NCI-H146 (cell line): Measurements from ENCODE around the gene LKAAEAR1.
A peak's percentile ranks its signal among the peaks of the same experiment; 100 is the strongest.

Experiments used
- DNase-seq: peaks from one replicate; lab custom pipeline; 2025; lab: John Stamatoyannopoulos, UW

LKAAEAR1 gene

DNA sequence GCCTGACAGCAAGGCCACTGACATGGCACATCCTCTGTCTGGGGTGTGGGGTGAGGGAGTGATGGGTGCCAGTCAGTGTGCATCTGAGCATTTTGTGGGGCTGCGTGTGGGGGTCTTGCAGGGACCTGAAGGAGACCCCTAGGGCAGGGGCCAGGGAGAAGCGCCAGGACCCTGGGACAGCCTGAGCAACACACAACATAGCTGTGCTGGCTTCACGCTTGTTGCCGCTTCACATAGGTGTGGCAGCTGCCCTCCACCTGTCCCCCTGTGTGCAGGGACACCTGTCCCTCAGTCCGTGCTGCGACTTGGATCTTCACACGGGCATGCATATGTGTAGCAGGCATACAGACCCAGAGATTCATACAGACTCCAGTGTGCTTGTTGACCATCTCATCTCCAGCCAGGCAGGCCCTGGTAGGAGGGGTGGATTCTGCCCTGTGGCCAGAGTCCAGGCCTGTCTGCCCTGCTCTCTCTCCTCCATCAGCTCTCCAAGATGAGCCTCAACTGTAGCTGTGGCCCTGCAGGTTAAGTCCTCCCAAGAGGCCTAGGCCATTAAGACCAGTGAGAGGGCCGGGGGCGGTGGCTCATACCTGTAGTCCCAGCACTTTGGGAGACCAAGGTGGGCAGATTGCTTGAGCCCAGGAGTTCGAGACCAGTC, 26.3 kb upstream of the LKAAEAR1 start:
- DNase-seq, result no peak

DNA sequence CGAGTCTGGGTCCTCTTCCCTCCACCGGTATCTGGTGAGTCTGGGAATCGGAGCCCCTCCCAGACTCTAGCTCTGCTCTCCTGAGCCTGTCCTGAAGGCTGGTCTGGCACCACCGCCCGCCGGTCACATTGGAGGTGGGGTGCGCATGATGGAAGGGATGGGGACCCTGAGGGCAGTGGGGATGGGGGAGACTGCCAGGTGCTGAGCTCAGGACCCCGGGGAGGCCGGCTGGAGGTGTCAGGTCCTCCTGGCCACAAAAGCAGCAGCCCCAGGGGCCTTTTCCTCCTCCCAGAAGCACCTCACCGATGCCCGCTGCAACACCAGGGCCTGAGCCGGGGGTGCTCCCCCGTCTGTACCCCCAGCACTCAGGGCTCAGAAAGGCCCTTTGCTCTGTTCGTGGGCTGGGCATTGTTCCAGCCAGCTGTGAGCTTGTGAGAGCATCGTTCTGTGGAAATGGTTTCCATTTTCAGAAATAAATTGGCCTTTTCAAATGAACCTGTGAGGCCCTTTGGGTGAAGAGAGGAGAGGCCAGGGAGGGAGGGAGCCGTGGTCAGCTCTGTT, 25.7 kb upstream of the LKAAEAR1 start:
- DNase-seq, result no peak

GRCh38 chr20:64108731-64109681, 24.8 kb upstream of the LKAAEAR1 start:
- no peak for DNase-seq

GRCh38 chr20:64107736-64108457, 23.7 kb upstream of the LKAAEAR1 start:
- DNase-seq, result no peak

- DNase-seq, result no peak
Measured at GRCh38 chr20:64106981-64107735, 23.0 kb upstream of the LKAAEAR1 start, which contains the start of gene NPBWR2. Gene NPBWR2 (minus strand): TSS chr20:64107565. CDS start chr20:64106831, 734 bp downstream.

DNA sequence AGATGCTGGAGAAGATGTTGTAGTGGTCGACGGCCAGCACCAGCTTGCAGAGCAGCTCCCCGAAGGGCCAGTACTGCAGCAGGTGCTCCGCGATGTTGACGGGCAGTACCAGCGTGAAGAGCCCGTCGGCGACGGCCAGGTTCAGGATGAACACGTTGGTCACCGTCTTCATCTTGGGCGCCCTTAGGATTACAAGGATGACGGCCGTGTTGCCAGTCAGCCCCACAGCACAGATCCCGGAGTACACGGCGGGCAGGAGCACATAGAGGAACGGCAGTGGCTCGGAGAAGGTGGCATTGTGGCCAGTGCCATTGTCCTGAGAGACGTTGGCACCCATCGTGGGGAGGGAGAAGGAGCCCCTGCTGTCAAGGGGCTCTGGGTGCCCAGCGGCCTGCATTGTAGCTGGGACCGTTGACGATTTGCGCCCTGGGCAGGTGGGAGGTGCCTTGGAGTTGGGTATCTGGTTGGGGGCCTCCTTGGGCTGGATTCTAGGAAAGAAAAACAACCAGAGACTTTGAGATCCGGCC, 22.3 kb upstream of the LKAAEAR1 start:
- DNase-seq, result no peak

DNA sequence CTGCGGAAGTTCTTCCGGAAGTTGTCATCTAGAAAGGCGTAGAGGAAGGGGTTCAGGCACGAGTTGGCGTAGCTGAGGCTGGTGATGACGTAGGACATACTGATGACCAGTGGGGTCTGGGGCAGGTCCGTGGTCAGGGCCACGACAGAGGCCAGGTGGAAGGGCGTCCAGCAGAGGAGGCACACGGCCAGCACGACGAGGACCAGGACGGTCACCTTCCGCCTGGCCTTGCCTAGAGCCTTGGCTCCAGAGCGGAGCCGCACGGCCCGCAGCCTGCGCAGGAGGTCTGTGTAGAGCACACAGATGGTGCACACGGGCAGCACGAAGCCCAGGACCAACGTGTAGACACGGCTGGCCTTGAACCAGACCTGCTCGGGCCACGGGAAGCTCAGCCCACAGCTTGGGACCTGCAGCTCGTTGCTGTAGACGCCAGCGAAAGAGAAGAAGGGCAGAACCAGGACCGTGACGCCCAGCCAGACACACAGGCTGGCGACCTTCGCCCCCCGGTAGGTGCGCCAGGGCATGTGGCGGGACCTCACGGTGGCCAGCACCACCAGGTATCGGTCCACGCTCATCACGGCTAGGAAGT, 21.7 kb upstream of the LKAAEAR1 start:
- DNase-seq, result no peak

GRCh38 chr20:64104667-64105451, 20.7 kb upstream of the LKAAEAR1 start:
- DNase-seq, result no peak

GRCh38 chr20:64103871-64104666, 19.9 kb upstream of the LKAAEAR1 start:
- DNase-seq, result no peak

DNA sequence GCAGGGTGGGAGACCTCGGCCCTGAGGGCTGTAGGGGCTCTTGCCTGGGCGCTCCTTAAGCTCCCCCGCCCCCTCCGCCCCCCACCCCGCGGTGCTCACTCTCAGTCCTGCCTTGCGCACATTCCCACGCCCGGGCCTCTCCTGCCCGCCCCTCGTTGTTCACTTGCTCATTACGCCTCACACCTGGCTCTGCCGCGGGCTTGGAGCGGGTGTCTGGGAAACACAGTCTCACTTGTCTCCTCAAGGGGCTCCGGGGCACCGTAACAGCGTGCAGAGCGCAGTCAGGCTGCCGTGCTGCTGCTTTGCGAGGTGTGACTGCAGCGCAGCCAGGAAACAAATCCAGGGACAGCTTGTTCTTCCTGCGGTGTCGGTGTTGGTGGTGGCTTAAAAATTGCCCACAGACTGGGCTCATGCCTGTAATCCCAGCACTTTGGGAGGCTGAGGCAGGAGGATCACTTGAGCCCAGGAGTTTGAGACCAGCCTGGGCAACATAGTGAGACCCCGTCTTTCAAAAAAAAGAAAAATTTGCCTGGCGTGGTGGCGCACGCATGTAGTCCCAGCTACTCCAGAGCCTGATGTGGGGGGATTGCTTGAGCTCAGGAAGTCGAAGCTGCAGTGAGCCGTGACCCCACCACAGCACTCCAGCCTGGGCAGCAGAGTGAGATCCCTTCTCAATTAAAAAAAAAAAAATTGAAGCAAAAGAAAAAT, 18.6 kb upstream of the LKAAEAR1 start:
- peak; percentile 82 for DNase-seq

- peak; percentile 68 for DNase-seq
Measured at GRCh38 chr20:64101731-64102621, 17.8 kb upstream of the LKAAEAR1 start.

- DNase-seq, result no peak
Measured at GRCh38 chr20:64100946-64101688, 16.9 kb upstream of the LKAAEAR1 start.

DNA sequence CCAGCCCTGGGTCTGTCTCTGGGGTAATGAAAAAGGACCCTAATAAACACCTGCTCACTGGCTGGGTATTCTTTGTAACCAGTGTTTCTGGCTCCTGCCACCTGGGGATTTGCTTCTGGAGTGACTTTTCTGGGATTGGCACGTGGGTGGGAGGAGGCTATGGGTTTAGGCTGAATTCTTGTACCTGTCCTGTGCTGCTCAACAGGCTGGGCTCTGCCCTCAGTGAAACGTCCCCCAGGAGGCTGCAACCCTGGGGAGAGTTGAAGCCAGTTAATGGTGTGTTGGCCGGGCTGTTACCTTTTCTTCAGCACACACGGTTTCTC, 16.3 kb upstream of the LKAAEAR1 start:
- DNase-seq, result no peak

DNA sequence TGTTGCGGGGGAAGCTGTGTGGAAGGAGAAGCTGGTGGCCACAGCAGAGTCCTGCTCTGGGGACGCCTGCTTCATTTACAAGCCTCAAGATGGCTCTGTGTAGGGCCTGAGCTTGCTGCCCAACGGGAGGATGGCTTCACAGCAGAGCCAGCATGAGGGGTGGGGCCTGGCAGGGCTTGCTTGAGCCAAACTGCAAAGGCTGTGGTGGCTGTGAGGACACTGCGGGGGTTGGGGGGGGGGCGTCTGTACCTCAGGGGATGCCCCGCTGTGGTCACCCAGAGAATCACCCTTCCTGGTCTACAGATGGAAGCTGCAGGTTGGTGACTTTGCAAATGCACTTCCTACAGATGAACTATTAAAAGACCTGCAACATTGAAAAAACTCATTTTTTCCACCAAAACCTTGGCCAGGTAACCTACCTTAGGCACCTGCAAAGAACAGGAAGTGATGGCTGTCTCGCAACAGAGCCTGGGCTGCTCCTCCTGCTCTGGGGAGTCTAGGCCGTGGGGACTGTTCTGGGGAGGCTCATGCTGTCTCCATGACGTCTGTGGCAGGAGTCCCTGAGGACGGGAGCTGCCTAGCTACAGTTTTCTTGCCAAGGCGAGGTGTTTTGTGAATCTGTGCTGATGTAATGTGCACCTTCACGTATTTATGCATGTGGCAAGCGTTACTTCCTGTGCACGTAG, 15.8 kb upstream of the LKAAEAR1 start:
- no peak for DNase-seq

DNA sequence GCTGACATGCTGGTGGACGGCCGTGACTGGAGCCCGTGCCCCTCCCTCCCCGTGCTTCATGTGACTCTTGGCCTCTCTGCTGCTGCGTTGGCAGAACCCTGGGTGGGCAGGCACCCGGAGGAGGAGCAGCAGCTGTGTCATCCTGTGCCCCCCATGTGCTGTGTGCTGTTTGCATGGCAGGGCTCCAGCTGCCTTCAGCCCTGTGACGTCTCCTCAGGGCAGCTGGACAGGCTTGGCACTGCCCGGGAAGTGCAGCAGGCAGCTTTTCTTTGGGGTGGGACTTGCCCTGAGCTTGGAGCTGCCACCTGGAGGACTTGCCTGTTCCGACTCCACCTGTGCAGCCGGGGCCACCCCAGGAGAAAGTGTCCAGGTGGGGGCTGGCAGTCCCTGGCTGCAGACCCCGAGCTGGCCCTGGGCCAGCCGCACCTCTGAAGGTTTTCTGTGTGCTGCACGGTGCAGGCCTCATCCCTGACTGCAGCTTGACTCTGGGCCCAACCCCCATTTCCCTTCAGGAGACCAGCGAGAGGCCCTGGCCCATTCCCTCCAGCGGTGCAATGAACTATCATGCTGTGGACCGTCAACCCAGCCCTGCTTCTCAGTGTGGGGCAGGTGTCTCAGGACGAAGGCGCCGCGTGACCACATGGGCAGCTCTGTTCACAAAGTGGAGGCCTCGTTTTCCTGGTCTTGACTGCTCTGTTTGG, 15.0 kb upstream of the LKAAEAR1 start:
- DNase-seq, result peak; percentile 32
